HG02884 (cell line): ENCODE data around the gene MBOAT2.

Source experiments
- ATAC-seq: cut with Tn5 transposase; IDR thresholded peaks from one replicate; pipeline ENCODE4 v1.9.1; 2021; ENCODE audit warnings: mild to moderate bottlenecking, moderate library complexity; ENCODE audit not compliant: unreplicated experiment

Gene MBOAT2

GRCh38 chr2:9018109-9018508 lies 14.6 kb upstream of the MBOAT2 start:
- ATAC-seq: no peak

- ATAC-seq: no peak
Measured at GRCh38 chr2:9017411-9017810, 13.9 kb upstream of the MBOAT2 start.

GRCh38 chr2:9015998-9016397 lies 12.5 kb upstream of the MBOAT2 start:
- ATAC-seq: no peak

- ATAC-seq: no peak
Measured at GRCh38 chr2:9013403-9013802, 9.9 kb upstream of the MBOAT2 start.

GRCh38 chr2:9010866-9011265 lies 7.4 kb upstream of the MBOAT2 start:
- no peak for ATAC-seq

GRCh38 chr2:9008951-9009664 lies 5.6 kb upstream of the MBOAT2 start:
- ATAC-seq: no peak

GRCh38 chr2:9006368-9006767 lies 2.9 kb upstream of the MBOAT2 start:
- no peak for ATAC-seq

GRCh38 chr2:9004338-9005204 lies 1.1 kb upstream of the MBOAT2 start:
- no peak for ATAC-seq

- no peak for ATAC-seq
Measured at GRCh38 chr2:9003366-9003615, 193 bp downstream of the MBOAT2 start.

- ATAC-seq: no peak
Measured at GRCh38 chr2:9002637-9003365, 683 bp downstream of the MBOAT2 start.

GRCh38 chr2:9002313-9002636 lies 1.2 kb downstream of the MBOAT2 start:
- ATAC-seq: no peak

GRCh38 chr2:9001778-9002177 lies 1.7 kb downstream of the MBOAT2 start:
- no peak for ATAC-seq

- ATAC-seq: no peak
Measured at GRCh38 chr2:9001229-9001628, 2.3 kb downstream of the MBOAT2 start.

GRCh38 chr2:9000442-9000841 lies 3.0 kb downstream of the MBOAT2 start:
- no peak for ATAC-seq

GRCh38 chr2:8999797-9000196 lies 3.7 kb downstream of the MBOAT2 start:
- ATAC-seq: no peak

GRCh38 chr2:8999102-8999446 lies 4.4 kb downstream of the MBOAT2 start:
- ATAC-seq: no peak

- ATAC-seq: no peak
Measured at GRCh38 chr2:8998418-8999101, 4.9 kb downstream of the MBOAT2 start.

GRCh38 chr2:8997631-8998030 lies 5.9 kb downstream of the MBOAT2 start:
- no peak for ATAC-seq

- no peak for ATAC-seq
Measured at GRCh38 chr2:8997108-8997507, 6.4 kb downstream of the MBOAT2 start.

GRCh38 chr2:8996006-8996405 lies 7.5 kb downstream of the MBOAT2 start:
- ATAC-seq: no peak

- ATAC-seq: no peak
Measured at GRCh38 chr2:8994386-8994785, 9.1 kb downstream of the MBOAT2 start.

GRCh38 chr2:8993902-8994278 lies 9.6 kb downstream of the MBOAT2 start:
- ATAC-seq: no peak
